HepG2 (cell line): ENCODE measurements around the gene SLC25A15. TPM values are rescaled to one million over a fixed set of nuclear protein-coding genes. Genes with fewer than 3 reads are reported as not detected.

ENCODE experiments used
- CEBPB ChIP-seq: IDR thresholded peaks from 2 replicates; pipeline ENCODE4 v1.6.1; 2011; ENCODE audit warnings: low read depth, low read length, improper control_type of control experiment, borderline replicate concordance
- DR1 ChIP-seq: sonication (generic); formaldehyde crosslinking; IDR thresholded peaks from 2 replicates; pipeline ENCODE4 v1.8.0; 2021; ENCODE audit warnings: mild to moderate bottlenecking, missing genetic modification reagents, inconsistent platforms
- EED ChIP-seq: sonication (generic); formaldehyde crosslinking; IDR thresholded peaks from 2 replicates; pipeline ENCODE4 v1.5.0; 2020; ENCODE audit warnings: mild to moderate bottlenecking, missing genetic modification reagents
- HDAC2 ChIP-seq: sonication (generic); formaldehyde crosslinking; IDR thresholded peaks from 2 replicates; pipeline ENCODE4 v1.4.0; 2020; ENCODE audit warnings: missing genetic modification reagents
- MAFG ChIP-seq: sonication (generic); formaldehyde crosslinking; IDR thresholded peaks from 2 replicates; pipeline ENCODE4 v1.5.1; 2020; ENCODE audit warnings: mild to moderate bottlenecking, missing genetic modification reagents
- MXD3 ChIP-seq: IDR thresholded peaks from 2 replicates; pipeline ENCODE4 v1.6.1; 2016; ENCODE audit warnings: mild to moderate bottlenecking, missing biosample characterization, missing genetic modification reagents
- MYC ChIP-seq: sonication (generic); formaldehyde crosslinking; IDR thresholded peaks from 2 replicates; pipeline ENCODE4 v1.9.0; 2021; ENCODE audit warnings: missing genetic modification reagents, borderline replicate concordance
- NFYB ChIP-seq: sonication (generic); formaldehyde crosslinking; IDR thresholded peaks from 2 replicates; pipeline ENCODE4 v1.4.0; 2020; ENCODE audit warnings: missing genetic modification reagents
- SIN3B ChIP-seq: fragments of 150-350 bp; IDR thresholded peaks from 2 replicates; pipeline ENCODE4 v1.6.1; 2014; ENCODE audit warnings: low read length
- SIX1 ChIP-seq: sonication (generic); formaldehyde crosslinking; IDR thresholded peaks from 2 replicates; pipeline ENCODE4 v1.4.0; 2020; ENCODE audit warnings: missing genetic modification reagents, borderline replicate concordance
- SOX5 ChIP-seq: IDR thresholded peaks from 2 replicates; pipeline ENCODE4 v1.6.1; 2016; ENCODE audit warnings: borderline replicate concordance
- TARDBP ChIP-seq: sonication (generic); formaldehyde crosslinking; IDR thresholded peaks from 2 replicates; pipeline ENCODE4 v1.8.0; 2022; ENCODE audit warnings: mild to moderate bottlenecking, missing genetic modification reagents
- TBX3 ChIP-seq: fragments of 450-650 bp; IDR thresholded peaks from 2 replicates; pipeline ENCODE4 v1.6.1; 2017; ENCODE audit warnings: antibody characterized with exemption, mild to moderate bottlenecking, inconsistent platforms, borderline replicate concordance
- TEAD3 ChIP-seq: optimal IDR thresholded peaks from 2 replicates; pipeline ENCODE3; 2016; ENCODE audit warnings: borderline replicate concordance
- ZNF142 ChIP-seq: sonication (generic); formaldehyde crosslinking; IDR thresholded peaks from 2 replicates; pipeline ENCODE4 v1.4.0; 2020; ENCODE audit warnings: missing genetic modification reagents
- ZNF513 ChIP-seq: sonication (generic); formaldehyde crosslinking; conservative IDR thresholded peaks from 2 replicates; pipeline ENCODE4 v1.5.0; 2020; ENCODE audit warnings: missing genetic modification reagents
- ZNF672 ChIP-seq: sonication (generic); formaldehyde crosslinking; IDR thresholded peaks from 2 replicates; pipeline ENCODE4 v1.8.1; 2022; ENCODE audit warnings: missing genetic modification reagents
- polyA plus RNA-seq, 8 experiments: library from polyadenylated mRNA; depleted of rRNA in 3 of 8; stranded (reverse) in 7 of 8; unstranded in 1 of 8; fragments of >200 nt; fragmentation: Illumina TruSeq in 4 of 8; extraction: Trizol in 4 of 8; gene quantifications; 2 replicates each; pipeline versions ENCODE4 v1.2.1 to v1.2.3, GENCODE V29; 2011 to 2016; ENCODE audit warnings: low read depth in 4 of 8, missing spikeins in 1 of 8, mixed read lengths in 1 of 8; ENCODE audit not compliant: insufficient read depth in 1 of 8
- total RNA-seq, 5 experiments: library from RNA; depleted of rRNA; stranded (reverse); fragments of >200 nt; fragmentation: Illumina TruSeq; extraction: Trizol; gene quantifications; 2 replicates each; pipeline ENCODE4 v1.2.3, GENCODE V29; 2016; ENCODE audit warnings: low read depth in 1 of 5
- TF ChIP-seq, protein P1 (sequence below): fragments of 450-650 bp; IDR thresholded peaks from 2 replicates; pipeline ENCODE4 v1.6.1; 2017; ENCODE audit warnings: mild to moderate bottlenecking

SLC25A15 gene
- total and polyA plus RNA-seq, 2 of the 13 experiments (the other 11 are each of a cell fraction or from before 2014, with no cell fraction given), result 17.3 to 39.1 TPM

DNA sequence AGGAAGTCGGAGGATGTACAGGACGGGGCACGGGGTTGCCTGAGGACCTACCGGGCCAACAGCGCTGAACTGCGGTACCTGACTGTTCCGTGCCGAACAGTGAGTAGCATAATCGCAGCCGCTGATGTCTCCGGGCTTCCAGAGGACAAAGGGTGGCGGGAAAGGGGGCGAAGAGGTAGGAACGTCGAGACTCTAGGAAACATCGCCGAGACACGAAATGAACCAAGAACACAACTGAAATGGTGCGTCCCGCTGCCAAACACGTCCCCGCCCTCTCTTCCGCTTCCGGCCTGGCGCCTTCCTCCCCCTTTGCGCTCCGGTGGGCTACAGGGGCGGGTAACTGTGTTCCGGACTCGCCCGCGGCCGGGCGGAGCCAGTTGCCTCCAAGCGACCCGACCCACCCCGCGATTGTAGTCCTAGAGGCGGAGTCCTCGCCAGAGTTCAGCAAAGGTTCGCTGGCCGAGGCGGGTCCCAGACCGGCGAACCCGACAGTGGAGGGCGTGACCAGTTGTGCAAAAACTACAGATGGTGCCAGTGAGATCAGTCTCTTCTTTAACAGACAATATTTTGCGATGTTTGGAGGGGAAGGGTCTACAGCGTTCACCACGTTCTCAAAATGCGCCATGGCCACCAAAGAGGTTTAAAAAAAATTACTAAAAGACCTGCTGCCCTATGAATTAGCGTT, 18.3 kb upstream of the SLC25A15 start, which contains the start of gene MRPS31 (continued):
- TF ChIP-seq MYC (CRISPR knock-in tag), result peak; percentile 83; the same call in 1 of the 2 replicates
- TF ChIP-seq SIN3B, result peak; percentile 95
- TF ChIP-seq TEAD3 (CRISPR knock-in tag), result peak; percentile 84
- TF ChIP-seq DR1, result peak; percentile 84
- TF ChIP-seq ZNF142 (CRISPR knock-in tag), result peak; percentile 72
- peak; percentile 99 for TF ChIP-seq TARDBP
- peak; percentile 21; the same call in 1 of the 2 replicates for TF ChIP-seq SIX1
- TF ChIP-seq TBX3, result no peak
- TF ChIP-seq EED (CRISPR knock-in tag), result peak; percentile 86
- TF ChIP-seq NFYB (CRISPR knock-in tag), result no peak
- peak; percentile 97 for TF ChIP-seq HDAC2 (CRISPR knock-in tag)
- TF ChIP-seq, protein P1, sequence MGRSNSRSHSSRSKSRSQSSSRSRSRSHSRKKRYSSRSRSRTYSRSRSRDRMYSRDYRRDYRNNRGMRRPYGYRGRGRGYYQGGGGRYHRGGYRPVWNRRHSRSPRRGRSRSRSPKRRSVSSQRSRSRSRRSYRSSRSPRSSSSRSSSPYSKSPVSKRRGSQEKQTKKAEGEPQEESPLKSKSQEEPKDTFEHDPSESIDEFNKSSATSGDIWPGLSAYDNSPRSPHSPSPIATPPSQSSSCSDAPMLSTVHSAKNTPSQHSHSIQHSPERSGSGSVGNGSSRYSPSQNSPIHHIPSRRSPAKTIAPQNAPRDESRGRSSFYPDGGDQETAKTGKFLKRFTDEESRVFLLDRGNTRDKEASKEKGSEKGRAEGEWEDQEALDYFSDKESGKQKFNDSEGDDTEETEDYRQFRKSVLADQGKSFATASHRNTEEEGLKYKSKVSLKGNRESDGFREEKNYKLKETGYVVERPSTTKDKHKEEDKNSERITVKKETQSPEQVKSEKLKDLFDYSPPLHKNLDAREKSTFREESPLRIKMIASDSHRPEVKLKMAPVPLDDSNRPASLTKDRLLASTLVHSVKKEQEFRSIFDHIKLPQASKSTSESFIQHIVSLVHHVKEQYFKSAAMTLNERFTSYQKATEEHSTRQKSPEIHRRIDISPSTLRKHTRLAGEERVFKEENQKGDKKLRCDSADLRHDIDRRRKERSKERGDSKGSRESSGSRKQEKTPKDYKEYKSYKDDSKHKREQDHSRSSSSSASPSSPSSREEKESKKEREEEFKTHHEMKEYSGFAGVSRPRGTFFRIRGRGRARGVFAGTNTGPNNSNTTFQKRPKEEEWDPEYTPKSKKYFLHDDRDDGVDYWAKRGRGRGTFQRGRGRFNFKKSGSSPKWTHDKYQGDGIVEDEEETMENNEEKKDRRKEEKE, result no peak
- no peak for TF ChIP-seq MAFG (CRISPR knock-in tag)
- TF ChIP-seq SOX5 (CRISPR knock-in tag), result peak; percentile 73
- TF ChIP-seq ZNF672 (CRISPR knock-in tag), result peak; percentile 47; the same call in 1 of the 2 replicates
- no peak; the same call in 1 of the 2 replicates for TF ChIP-seq ZNF513 (CRISPR knock-in tag)
- TF ChIP-seq CEBPB, result peak; percentile 44; the same call in 1 of the 2 replicates
- TF ChIP-seq MXD3 (CRISPR knock-in tag), result 0 out of 2 replicates have a peak, but pooled peaks have one; percentile 53
